NCI-H2196 (cell line): ENCODE results near the gene MRPL33.

Experiments
- DNase-seq: peaks from one replicate; lab custom pipeline; 2025; ENCODE audit not compliant: unreplicated experiment; lab: John Stamatoyannopoulos, UW

MRPL33 gene

DNA sequence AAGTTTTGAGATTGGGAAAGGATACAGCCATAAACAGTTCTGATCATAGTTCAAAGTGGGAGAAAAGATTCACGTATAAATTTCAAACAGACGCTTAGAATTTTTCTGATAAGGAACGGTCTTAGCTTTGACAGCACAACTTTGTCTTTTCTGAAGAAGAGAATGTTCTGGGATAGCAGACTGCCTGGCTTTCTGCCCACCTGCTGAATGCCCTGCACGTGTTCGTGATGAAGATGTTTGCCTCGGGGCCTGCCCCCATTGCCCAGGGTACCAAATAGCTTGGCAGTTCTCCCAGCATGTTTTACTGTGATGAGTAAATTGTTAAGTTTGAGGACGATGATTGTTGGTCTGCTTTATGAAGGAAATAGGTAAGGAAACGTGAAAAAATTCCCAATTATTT lies 4.6 kb downstream of the MRPL33 start:
- DNase-seq: no peak

DNA sequence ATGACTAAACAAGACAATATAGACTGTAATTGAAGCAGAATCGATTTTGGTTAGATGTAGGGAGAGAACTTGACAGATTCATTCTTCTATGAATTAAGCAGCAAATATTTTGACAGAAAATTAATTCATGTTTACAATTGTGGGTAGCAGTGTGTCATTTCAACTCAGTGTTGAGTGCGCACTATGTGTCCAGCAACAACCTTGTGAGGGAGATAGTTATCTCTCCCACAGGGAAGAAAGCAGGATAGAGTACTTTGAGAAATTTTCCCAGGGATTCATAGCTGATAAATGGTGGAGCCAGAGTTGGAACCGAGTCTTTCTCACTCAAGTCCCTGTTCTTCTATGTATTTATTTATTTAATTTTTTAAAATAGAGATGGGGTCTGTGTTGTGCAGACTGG lies 5.2 kb downstream of the MRPL33 start:
- no peak for DNase-seq

DNA sequence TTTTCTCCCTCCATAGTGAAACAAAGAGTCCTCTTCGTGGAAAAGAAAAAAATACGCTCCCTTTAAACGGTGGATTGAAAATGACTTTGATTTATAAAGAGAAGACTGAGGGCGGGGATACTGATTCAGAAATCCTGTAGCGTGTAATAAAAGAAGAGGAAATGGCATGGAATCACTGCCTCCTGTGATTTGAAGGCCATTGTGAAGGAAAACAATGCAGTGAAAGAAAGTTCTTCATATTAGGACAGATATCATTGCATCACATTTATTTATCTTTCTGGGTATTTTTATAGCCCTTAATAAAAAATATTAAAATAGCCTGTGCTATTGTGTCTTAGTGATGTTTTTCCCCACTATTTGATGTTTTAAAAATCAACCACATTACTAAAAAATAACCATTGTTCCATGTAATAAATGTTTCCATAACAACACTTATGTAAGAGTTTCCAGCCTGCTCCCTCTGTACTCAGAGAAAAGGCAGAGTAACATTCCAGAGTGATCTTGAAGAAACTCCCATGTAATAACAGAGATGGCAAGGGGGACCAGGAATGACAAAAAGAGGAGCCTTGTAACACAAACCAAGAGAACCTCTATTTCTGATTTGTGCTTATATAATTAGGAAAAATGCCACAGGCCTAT lies 8.0 kb downstream of the MRPL33 start:
- DNase-seq: no peak

- no peak for DNase-seq
These were observed 10.0 kb downstream of the MRPL33 start for GRCh38 chr2:27781496-27781895.

- no peak for DNase-seq
These were observed 11.2 kb downstream of the MRPL33 start for GRCh38 chr2:27782701-27783100.

GRCh38 chr2:27790796-27791195 lies 19.3 kb downstream of the MRPL33 start:
- no peak for DNase-seq

- no peak for DNase-seq
These were observed 21.2 kb downstream of the MRPL33 start for GRCh38 chr2:27792759-27793158.

GRCh38 chr2:27795093-27795834 lies 23.7 kb downstream of the MRPL33 start:
- no peak for DNase-seq

- no peak for DNase-seq
These were observed 24.4 kb downstream of the MRPL33 start for GRCh38 chr2:27795868-27796277.

DNA sequence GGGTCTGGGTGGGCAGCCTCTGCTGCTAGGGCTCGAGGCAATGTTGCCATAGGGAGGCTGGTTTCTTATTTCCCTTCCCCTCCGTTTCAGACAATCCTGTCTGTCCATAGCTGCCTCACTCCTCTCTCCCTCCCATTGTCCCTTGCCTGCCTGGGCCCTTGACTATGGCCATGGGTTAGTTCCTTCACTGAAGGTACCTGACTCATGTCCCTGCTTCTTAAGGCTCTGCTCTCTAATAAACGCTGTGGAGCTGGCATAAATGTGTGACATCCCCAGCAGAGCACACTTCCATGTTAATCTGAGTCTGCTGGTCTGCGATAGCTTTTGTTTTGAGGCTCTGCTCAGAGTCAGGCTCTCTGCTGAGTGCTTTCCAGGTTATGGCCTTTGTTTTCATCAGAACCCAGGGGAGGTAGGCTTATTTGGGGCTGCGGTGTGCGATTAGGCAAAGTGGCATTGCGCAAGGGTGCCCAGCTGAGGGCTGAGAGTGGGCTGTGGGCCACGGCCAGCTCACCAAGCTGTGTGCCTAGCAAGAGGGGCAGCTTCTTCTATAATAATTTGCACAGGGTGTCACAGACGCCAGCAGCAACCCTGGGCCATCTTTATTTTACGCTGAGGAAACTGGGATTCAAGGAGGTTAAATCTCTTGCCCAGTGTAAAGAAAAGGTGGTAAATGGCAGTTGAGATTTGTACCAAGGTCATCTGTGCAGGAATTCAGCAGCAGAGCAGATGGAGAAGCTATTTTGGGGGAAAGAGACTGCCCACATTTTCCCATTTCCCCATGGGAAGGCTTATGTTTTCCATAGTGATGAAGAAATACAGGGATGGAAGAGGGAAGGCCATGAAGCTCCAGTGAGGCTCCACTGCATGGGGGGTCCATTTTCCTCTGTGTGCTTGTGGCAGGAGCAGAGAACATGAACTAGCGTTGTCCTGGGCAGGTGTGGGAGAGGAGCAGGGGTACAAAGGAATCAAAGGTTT lies 25.6 kb downstream of the MRPL33 start:
- no peak for DNase-seq

DNA sequence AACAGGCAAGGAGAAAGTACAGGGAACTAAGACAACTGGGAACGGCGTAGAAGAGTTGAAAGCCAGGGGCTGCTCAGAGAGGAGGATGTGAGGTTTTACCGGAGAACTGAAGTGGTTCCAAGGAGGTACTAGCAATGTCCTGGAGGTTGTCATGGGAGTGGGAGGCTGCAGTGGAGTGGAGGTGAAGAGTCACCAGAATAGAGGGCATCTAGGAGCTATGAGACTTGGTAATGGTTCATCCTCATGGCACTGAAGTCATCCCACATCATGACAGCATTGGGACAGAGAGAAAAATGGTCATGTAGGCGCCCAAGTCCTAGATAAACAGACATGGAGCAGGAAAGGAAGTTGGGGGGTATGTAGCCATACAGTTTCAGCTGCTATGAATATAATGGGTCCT lies 26.3 kb downstream of the MRPL33 start:
- no peak for DNase-seq

- no peak for DNase-seq
These were observed 27.0 kb downstream of the MRPL33 start for GRCh38 chr2:27798486-27798885.

DNA sequence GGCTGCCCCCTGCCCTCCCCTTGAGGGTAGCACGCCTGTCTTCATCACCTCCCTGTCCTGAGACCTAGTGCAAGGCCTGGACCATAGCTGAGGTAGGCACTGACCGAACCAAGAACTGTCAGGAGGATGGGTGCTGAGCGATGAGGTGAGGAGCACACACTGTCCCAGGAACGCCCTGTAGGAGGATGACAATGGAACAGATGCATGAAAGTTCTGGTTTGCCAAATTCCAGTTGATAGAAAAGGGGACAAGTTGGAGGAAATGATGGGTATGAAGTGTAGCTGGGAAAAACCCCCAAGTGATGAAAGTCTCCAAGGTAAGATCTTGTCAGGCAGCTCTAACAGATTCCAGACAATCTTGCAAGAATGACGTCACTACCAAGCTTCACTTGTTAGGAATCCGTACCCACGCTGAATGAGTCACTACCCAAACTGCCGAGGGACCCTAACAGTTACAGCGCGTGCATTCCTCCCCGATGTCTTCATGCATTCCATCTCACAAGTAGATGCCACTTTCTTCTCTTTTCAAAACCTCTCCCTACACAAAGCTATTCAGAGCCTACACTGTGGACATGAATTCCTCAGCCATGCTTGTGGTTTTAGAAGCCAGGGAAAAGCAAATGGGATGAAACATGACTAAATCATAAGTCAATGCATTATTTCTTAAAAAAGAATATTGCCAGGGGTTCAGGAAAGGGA lies 27.6 kb downstream of the MRPL33 start:
- DNase-seq: peak; percentile 17

GRCh38 chr2:27799646-27800010 lies 28.1 kb downstream of the MRPL33 start:
- no peak for DNase-seq

DNA sequence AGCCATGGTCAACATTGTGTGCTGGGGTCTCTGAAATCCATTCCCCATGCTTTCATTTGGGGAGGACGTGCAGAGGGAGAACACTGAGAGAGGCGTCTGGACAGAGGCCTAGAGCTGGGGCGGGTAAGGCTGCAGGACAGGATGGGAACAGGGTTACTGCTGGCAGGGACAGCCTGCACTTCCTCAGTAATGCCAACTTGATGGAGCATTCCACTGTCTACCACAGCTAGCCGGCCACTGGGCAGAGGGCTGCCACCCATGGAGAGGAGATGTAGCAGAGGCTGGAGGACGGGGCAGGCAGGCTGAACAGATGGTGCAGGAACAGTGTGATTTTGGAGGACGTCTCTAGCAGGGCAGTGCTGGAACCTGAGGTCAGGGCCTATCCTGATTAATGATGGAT lies 29.3 kb downstream of the MRPL33 start:
- no peak for DNase-seq

DNA sequence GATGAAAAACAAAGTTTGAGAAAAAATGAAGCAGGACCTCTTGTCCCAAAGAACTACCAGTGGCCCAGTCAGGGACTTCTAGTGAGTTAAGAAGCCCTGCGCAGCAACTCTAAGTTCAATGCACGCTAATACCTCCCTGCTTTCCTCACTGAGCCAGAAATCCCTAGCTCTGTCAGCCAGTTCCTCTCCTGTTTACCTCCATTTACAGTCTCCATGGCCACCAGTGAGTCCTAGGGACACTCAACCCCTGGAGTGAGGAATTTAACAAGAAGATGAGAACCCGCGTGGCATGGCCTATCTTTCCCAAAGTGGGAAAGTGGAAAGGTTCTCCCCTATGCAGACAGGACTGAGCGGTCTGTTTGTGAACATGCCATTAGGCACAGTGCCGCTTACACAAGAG lies 31.0 kb downstream of the MRPL33 start:
- no peak for DNase-seq

DNA sequence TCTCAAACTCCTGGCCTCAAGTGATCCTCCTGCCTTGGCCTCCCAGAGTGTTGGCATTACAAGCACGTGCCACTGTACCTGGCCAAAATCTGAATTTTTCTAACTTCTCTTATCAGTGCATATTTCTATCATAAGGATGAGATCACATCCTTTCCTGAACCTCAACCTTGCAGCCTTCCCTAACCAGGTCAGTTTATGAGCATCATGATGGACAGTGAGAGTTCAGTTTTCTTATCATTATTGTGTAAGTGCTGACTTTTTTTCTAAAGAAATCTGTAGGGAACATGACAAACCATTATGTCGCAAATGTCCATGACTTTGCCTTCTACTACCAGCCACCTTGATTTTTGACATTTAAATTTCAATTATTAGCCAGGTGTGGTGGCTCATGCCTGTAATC lies 31.5 kb downstream of the MRPL33 start:
- no peak for DNase-seq

DNA sequence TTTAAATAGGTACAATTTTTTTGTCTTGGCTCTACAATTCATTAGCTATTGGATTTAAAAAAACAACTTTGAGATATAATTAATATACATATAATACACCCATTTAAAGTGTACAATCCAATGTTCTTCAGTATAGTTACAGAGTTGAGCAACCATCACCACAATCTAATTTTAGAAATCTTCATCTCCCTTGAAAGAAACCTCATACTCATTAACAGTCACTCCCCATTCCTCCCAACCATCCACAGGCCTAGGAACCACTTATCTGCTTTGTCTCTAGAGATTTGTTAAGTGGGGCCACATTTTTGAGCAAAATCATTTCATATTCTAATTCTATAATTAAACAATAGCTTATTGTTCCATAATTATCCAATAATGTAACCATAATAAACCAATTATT lies 32.6 kb downstream of the MRPL33 start:
- DNase-seq: no peak

DNA sequence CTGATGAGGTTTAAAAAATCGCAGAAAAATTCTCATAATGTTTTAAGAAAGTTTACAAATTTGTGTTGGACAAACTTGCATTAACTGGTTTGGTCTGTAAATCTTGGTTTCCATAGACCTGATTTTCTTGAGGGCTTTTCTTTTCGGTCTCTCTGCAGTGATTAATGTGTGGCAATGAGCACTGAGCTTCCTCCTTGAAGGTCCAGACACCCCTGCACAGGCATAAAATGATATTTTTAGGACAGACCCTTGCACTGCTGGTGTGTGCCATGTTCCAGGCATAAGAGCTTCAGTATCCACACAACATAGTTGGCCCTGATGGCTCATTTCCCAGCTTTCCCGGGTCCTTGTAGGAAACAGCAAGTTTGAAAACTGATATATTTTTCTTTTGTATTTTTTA lies 33.7 kb downstream of the MRPL33 start:
- DNase-seq: no peak

DNA sequence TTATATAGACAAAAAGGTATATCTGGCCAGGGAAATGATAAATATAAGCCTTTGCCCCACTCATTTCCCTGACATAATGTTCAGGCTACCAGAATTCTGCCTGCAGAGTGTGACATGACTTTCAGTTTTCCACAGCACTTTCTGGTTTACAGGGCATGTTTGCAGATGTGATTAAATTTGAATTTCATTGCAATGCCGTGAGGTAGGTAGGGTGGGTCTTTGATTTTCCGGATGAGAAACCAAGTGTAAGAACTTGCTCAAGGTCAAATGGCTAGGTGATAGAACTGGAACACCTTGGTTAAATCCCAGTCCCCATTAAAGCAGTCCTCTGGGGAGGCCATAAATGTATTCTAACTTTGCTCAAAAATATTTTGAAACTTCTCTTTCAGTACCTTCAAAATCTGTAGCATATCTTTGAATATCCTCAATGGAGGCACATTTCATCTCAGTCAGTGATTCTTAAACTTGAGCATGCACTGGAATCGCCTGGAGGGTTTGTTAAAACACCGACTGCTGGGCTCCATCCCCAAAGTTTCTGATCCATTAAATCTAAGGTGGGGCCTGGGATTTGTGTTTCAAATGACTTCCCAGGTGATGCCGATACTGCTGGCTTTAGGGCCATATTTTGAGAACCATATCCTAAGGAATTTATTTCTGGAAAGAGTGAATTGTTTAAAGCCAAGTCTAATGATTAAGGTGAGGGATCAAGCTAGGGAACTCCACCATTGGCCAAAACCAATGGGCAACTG lies 35.0 kb downstream of the MRPL33 start:
- DNase-seq: no peak
